ENCODE results near the gene GPR162. TPM values are rescaled to one million over a fixed set of nuclear protein-coding genes. Genes with fewer than 3 reads are reported as not detected.
A peak's percentile ranks its signal among the peaks of the same experiment; 100 is the strongest.

Gene GPR162
- polyA plus RNA-seq, 1 donor (not counting 4 experiments of a cell fraction or from before 2014, with no cell fraction given), result 0.09 TPM

DNA sequence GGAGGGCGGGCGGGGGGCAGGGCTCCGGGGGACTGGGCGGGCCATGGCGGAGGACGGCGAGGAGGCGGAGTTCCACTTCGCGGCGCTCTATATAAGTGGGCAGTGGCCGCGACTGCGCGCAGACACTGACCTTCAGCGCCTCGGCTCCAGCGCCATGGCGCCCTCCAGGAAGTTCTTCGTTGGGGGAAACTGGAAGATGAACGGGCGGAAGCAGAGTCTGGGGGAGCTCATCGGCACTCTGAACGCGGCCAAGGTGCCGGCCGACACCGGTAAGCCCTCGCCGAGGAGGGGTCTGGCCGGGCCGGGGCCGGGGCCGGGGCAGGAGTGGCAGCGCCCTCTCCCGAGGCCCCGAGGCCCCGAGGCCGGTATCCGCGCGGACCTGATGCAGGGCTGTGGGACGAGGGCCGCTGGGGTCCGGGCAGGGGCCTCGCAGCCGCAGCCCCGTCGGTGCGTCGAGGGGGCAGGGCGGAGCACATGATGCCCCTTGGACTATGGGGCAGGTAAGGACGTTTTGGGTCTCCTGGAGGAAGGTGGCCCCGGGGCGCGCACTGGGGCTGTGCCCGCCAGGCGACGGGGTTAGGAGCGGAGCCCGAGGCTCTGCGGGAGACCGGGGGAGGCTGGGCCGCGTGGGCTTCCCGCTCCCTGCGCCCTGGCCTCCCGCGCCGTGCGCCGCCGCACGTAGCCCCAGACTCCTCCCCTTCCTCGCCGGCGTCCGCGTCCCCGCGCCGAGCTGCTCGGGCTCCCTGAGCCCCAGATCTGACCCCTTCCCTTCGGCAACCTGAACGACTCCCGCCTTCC lies 46.0 kb downstream of the GPR162 start, which contains the start of gene TPI1:
Gene TPI1 (plus strand): TSS at position 119 of the 798 bp plus-strand sequence. CDS start 36 bp downstream, at position 155.
- Histone ChIP-seq H4K20me1 (ENCODE audit: control insufficient read depth, extremely low read depth, insufficient read depth, low read length) (peaks cover 25% of the 10 kb centered on the region), H3K79me2 (ENCODE audit: control insufficient read depth, insufficient read depth, low read length) (peaks cover 40% of the 10 kb centered on the region), H3K9me1 (ENCODE audit: control insufficient read depth, extremely low read depth, insufficient read depth, low read length) (no peaks in the 10 kb centered on the region), H3K36me3 (ENCODE audit: control insufficient read depth in 2 of 2, extremely low read depth in 1 of 2, insufficient read depth in 2 of 2, low read length in 2 of 2) (peaks cover 29 to 32% of the 10 kb centered on the region in 2 experiments), H3K4me1 (ENCODE audit: control insufficient read depth, extremely low read depth, insufficient read depth, low read length) (peaks cover 41% of the 10 kb centered on the region), H3K9ac (ENCODE audit: control insufficient read depth, extremely low read depth, insufficient read depth, low read length) (peak within 1 kb of the TSS; percentile 82), H3K27ac (ENCODE audit: control insufficient read depth, insufficient read depth, low read length) (peak within 1 kb of the TSS; percentile 62), H3K4me3 (ENCODE audit: control insufficient read depth in 2 of 3, extremely low read depth in 1 of 3, insufficient read depth in 2 of 3, low read depth in 1 of 3, low read length in 3 of 3) (peak within 1 kb of the TSS; percentile 87 to 93 (median 88)), H3K9me3 (ENCODE audit: control insufficient read depth, low read depth, low read length) (no peaks in the 10 kb centered on the region), H3K4me2 (ENCODE audit: control insufficient read depth, extremely low read depth, insufficient read depth, low read depth, low read length) (peak within 1 kb of the TSS; percentile 97), H3K27me3 (ENCODE audit: control insufficient read depth, extremely low read depth, insufficient read depth, low read length) (no peaks in the 10 kb centered on the region), H2AFZ (ENCODE audit: control insufficient read depth, low read length) (peak within 1 kb of the TSS; percentile 64)
- TF ChIP-seq EZH2 (IDR thresholded peaks at IDR 0.05; ENCODE audit: low read length) (no peak), CTCF (optimal IDR thresholded peaks at IDR 0.05 in 1 of 3, IDR thresholded peaks at IDR 0.05 in 1 of 3, conservative IDR thresholded peaks at IDR 0.05 in 1 of 3; ENCODE audit: extremely low read depth in 1 of 3, insufficient read depth in 2 of 3, low read length in 3 of 3) (no peak)
- DNase-seq (ENCODE audit: low read depth, low spot score) (no peak), FAIRE-seq (no peak)
- dilution Hi-C loops (cut with MboI; ENCODE audit: extremely low pct_ligation_motif_present, low sequenced_read_pairs), result no loop called here

- FAIRE-seq, result no peak
- Histone ChIP-seq H3K79me2 (ENCODE audit: control insufficient read depth, insufficient read depth, low read length) (peaks cover 44% of the 10 kb centered on the region), H3K27me3 (ENCODE audit: control insufficient read depth, extremely low read depth, insufficient read depth, low read length) (no peaks in the 10 kb centered on the region), H2AFZ (ENCODE audit: control insufficient read depth, low read length) (no peak overlapping the region), H3K36me3 (ENCODE audit: control insufficient read depth in 2 of 2, extremely low read depth in 1 of 2, insufficient read depth in 2 of 2, low read length in 2 of 2) (peaks cover 23 to 27% of the 10 kb centered on the region in 2 experiments), H3K9me3 (ENCODE audit: control insufficient read depth, low read depth, low read length) (no peaks in the 10 kb centered on the region), H4K20me1 (ENCODE audit: control insufficient read depth, extremely low read depth, insufficient read depth, low read length) (peaks cover 25% of the 10 kb centered on the region), H3K4me2 (ENCODE audit: control insufficient read depth, extremely low read depth, insufficient read depth, low read depth, low read length) (peak overlapping the region; percentile 97), H3K4me3 (ENCODE audit: control insufficient read depth in 2 of 3, extremely low read depth in 1 of 3, insufficient read depth in 2 of 3, low read depth in 1 of 3, low read length in 3 of 3) (peak overlapping the region; percentile 87 to 93 (median 88)), H3K9ac (ENCODE audit: control insufficient read depth, extremely low read depth, insufficient read depth, low read length) (peak overlapping the region; percentile 82), H3K4me1 (ENCODE audit: control insufficient read depth, extremely low read depth, insufficient read depth, low read length) (peaks cover 41% of the 10 kb centered on the region), H3K27ac (ENCODE audit: control insufficient read depth, insufficient read depth, low read length) (peak overlapping the region; percentile 62), H3K9me1 (ENCODE audit: control insufficient read depth, extremely low read depth, insufficient read depth, low read length) (no peaks in the 10 kb centered on the region)
- no peak for DNase-seq (ENCODE audit: low read depth, low spot score)
- dilution Hi-C loops (cut with MboI; ENCODE audit: extremely low pct_ligation_motif_present, low sequenced_read_pairs), result no loop called here
- TF ChIP-seq EZH2 (IDR thresholded peaks at IDR 0.05; ENCODE audit: low read length), result no peak
- TF ChIP-seq CTCF (optimal IDR thresholded peaks at IDR 0.05 in 1 of 3, IDR thresholded peaks at IDR 0.05 in 1 of 3, conservative IDR thresholded peaks at IDR 0.05 in 1 of 3; ENCODE audit: extremely low read depth in 1 of 3, insufficient read depth in 2 of 3, low read length in 3 of 3), result peak in 2 of 3 experiments; percentile 24 to 31
Measured at GRCh38 chr12:6868211-6869048, 46.8 kb downstream of the GPR162 start.
